UCSD-AML1 (cell line): ENCODE measurements around the gene TSG101.

Experiments used
- DNase-seq: peaks from one replicate; lab custom pipeline; 2025; ENCODE audit not compliant: unreplicated experiment; lab: John Stamatoyannopoulos, UW

The TSG101 gene

GRCh38 chr11:18495271-18495670 lies 31.5 kb downstream of the TSG101 start:
- DNase-seq, result no peak

- no peak for DNase-seq
Observed at GRCh38 chr11:18493310-18493709, 33.4 kb downstream of the TSG101 start.

- DNase-seq, result no peak
Observed at GRCh38 chr11:18492888-18493287, 33.9 kb downstream of the TSG101 start.

- no peak for DNase-seq
Observed at GRCh38 chr11:18491924-18492323, 34.8 kb downstream of the TSG101 start.

- DNase-seq, result no peak
Observed at GRCh38 chr11:18490736-18491485, 35.8 kb downstream of the TSG101 start.

GRCh38 chr11:18490319-18490718 lies 36.4 kb downstream of the TSG101 start:
- no peak for DNase-seq

- DNase-seq, result no peak
Observed at GRCh38 chr11:18485913-18486528, 40.7 kb downstream of the TSG101 start.

- DNase-seq, result no peak
Observed at GRCh38 chr11:18479063-18479462, 47.7 kb downstream of the TSG101 start.

- no peak for DNase-seq
Observed at GRCh38 chr11:18472587-18472986, 54.2 kb downstream of the TSG101 start.

GRCh38 chr11:18471995-18472394 lies 54.7 kb downstream of the TSG101 start:
- no peak for DNase-seq

GRCh38 chr11:18468961-18469360 lies 57.8 kb downstream of the TSG101 start:
- no peak for DNase-seq

GRCh38 chr11:18468059-18468458 lies 58.7 kb downstream of the TSG101 start:
- DNase-seq, result no peak

GRCh38 chr11:18466402-18466801 lies 60.3 kb downstream of the TSG101 start:
- no peak for DNase-seq

GRCh38 chr11:18463439-18463838 lies 63.3 kb downstream of the TSG101 start:
- no peak for DNase-seq

- DNase-seq, result no peak
Observed at GRCh38 chr11:18461909-18462308, 64.8 kb downstream of the TSG101 start.

- DNase-seq, result no peak
Observed at GRCh38 chr11:18459634-18460033, 67.1 kb downstream of the TSG101 start.

- DNase-seq, result no peak
Observed at GRCh38 chr11:18457450-18457849, 69.3 kb downstream of the TSG101 start.

GRCh38 chr11:18455686-18456372 lies 70.9 kb downstream of the TSG101 start, which contains the start of gene LDHAL6A:
LDHAL6A (plus strand) TSS chr11:18455856; CDS start chr11:18456681, 825 bp downstream.
- DNase-seq, result no peak

GRCh38 chr11:18452927-18453326 lies 73.8 kb downstream of the TSG101 start:
- DNase-seq, result no peak

GRCh38 chr11:18449251-18449650 lies 77.5 kb downstream of the TSG101 start:
- DNase-seq, result no peak

- DNase-seq, result no peak
Observed at GRCh38 chr11:18438691-18439090, 88.1 kb downstream of the TSG101 start.
